ENCODE results near the gene SCP2D1.

DNA sequence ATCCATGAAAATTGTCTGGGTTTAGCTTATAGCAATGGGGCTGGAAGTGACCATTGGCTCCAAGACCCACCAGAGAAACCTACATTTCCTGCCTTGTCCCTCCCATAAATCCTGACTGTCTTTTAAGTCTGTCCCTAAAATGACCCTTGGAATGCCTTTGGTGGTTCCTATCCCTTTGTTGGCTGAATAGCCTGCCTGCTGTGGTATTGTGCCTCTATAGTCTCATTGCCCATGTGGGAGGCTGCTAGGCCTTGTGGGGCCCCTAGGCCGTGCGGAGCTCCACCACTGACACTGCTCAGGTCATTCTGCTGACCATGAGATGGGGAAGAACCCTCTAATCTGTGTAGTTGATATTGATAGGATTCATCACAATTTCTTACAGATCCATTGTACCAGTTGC is 43.3 kb downstream of the SCP2D1 start:
- TF ChIP-seq POLR2AphosphoS5 (IDR thresholded peaks at IDR 0.05) = no peak
- TF ChIP-seq, protein P1, sequence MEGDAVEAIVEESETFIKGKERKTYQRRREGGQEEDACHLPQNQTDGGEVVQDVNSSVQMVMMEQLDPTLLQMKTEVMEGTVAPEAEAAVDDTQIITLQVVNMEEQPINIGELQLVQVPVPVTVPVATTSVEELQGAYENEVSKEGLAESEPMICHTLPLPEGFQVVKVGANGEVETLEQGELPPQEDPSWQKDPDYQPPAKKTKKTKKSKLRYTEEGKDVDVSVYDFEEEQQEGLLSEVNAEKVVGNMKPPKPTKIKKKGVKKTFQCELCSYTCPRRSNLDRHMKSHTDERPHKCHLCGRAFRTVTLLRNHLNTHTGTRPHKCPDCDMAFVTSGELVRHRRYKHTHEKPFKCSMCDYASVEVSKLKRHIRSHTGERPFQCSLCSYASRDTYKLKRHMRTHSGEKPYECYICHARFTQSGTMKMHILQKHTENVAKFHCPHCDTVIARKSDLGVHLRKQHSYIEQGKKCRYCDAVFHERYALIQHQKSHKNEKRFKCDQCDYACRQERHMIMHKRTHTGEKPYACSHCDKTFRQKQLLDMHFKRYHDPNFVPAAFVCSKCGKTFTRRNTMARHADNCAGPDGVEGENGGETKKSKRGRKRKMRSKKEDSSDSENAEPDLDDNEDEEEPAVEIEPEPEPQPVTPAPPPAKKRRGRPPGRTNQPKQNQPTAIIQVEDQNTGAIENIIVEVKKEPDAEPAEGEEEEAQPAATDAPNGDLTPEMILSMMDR (IDR thresholded peaks at IDR 0.05) = no peak

All from prostate gland (tissue), 2 donors.